Natural killer cell (primary cell): ENCODE results near the gene GADD45G. TPM values are rescaled to one million over a fixed set of nuclear protein-coding genes. Genes with fewer than 3 reads are reported as not detected.

Experiments used
- ATAC-seq, 3 donors: fragments of 150-1000 bp in 2 of 3; fragments of 200-7000 bp in 1 of 3; cut with Tn5 transposase; 1 replicate in 1 of 3; 2 replicates in 2 of 3; pipeline ENCODE4 v1.10.0; 2021; ENCODE audit warnings: mild to moderate bottlenecking in 2 of 3, moderate library complexity in 2 of 3
- DNase-seq, 2 donors: peaks; one replicate each; pipeline versions ENCODE4 v3.0.0 to v3.0.0-alpha.2; 2013 to 2021; ENCODE audit warnings: mixed read lengths in 1 of 2
- H3K27ac ChIP-seq: one replicate; pipeline ENCODE4 v1.5.1; 2013; ENCODE audit warnings: mild to moderate bottlenecking, low read length
- H3K27me3 ChIP-seq: one replicate; pipeline ENCODE4 v1.6.1; 2013; ENCODE audit warnings: low read length; ENCODE audit not compliant: control insufficient read depth, insufficient read depth
- H3K36me3 ChIP-seq: one replicate; pipeline ENCODE4 v1.6.1; 2013; ENCODE audit warnings: low read length; ENCODE audit not compliant: control insufficient read depth, insufficient read depth
- H3K4me1 ChIP-seq: one replicate; pipeline ENCODE4 v1.6.1; 2013; ENCODE audit warnings: low read length; ENCODE audit not compliant: control insufficient read depth, insufficient read depth
- H3K4me3 ChIP-seq: one replicate; pipeline ENCODE4 v1.5.1; 2013; ENCODE audit warnings: low read length
- H3K9me3 ChIP-seq: one replicate; pipeline ENCODE4 v1.6.1; 2013; ENCODE audit warnings: low read length; ENCODE audit not compliant: control insufficient read depth, insufficient read depth
- H3K27ac Mint-ChIP-seq, 2 donors: one replicate each; pipeline ENCODE4 v1.8.0; 2022; ENCODE audit warnings: mild to moderate bottlenecking in 2 of 2, mixed read lengths in 2 of 2, moderate library complexity in 1 of 2
- H3K27me3 Mint-ChIP-seq, 2 donors: one replicate each; pipeline ENCODE4 v1.8.0; 2022; ENCODE audit warnings: low read depth in 2 of 2, mixed read lengths in 2 of 2
- H3K36me3 Mint-ChIP-seq: one replicate; pipeline ENCODE4 v1.8.0; 2022; ENCODE audit warnings: mixed read lengths
- H3K4me1 Mint-ChIP-seq, 2 donors: one replicate each; pipeline ENCODE4 v1.8.0; 2022; ENCODE audit warnings: mixed read lengths in 2 of 2
- H3K4me3 Mint-ChIP-seq: one replicate; pipeline ENCODE4 v1.8.0; 2022; ENCODE audit warnings: mild to moderate bottlenecking, moderate library complexity, mixed read lengths
- H3K9me3 Mint-ChIP-seq, 2 donors: one replicate each; pipeline ENCODE4 v1.8.0; 2022; ENCODE audit warnings: mixed read lengths in 2 of 2
- CTCF ChIP-seq: fragments of 200-600 bp; IDR thresholded peaks from one replicate; pipeline ENCODE4 v1.8.0; 2022; ENCODE audit warnings: antibody characterized with exemption
- WGBS: methylation state at CpG from one replicate; pipeline ENCODE4 v1.1.7; 2013; ENCODE audit warnings: missing lambda C conversion rate; ENCODE audit not compliant: insufficient coverage; 5-methylcytosine and 5-hydroxymethylcytosine counted together
- intact Hi-C: fragments of 100-400 bp; cut with micrococcal nuclease; formaldehyde crosslinking; loops from one replicate; pipeline ENCODE4 v1.14.2; 2022
- total RNA-seq, 4 donors: library from RNA; stranded (reverse); fragments of 120-200 nt in 1 of 4; gene quantifications; one replicate each; pipeline versions ENCODE4 v1.2.3 to v1.2.4, GENCODE V29; 2013 to 2022

GADD45G gene
- total RNA-seq, 3 donors from 2014 or later (not counting 1 experiment from before 2014, with no cell fraction given), result 2.6 to 3.2 (median 2.8) TPM

GRCh38 chr9:89630508-89630907 is 25.7 kb downstream of the GADD45G start:
- Mint-ChIP-seq H3K4me3 (no peak overlapping the region), H3K4me1 (no peaks in the 10 kb centered on the region), H3K9me3 (no peaks in the 10 kb centered on the region), H3K36me3 (no peaks in the 10 kb centered on the region), H3K27ac (no peak overlapping the region), H3K27me3 (peaks cover 11 to 14% of the 10 kb centered on the region in 2 donors)
- H3K36me3 ChIP-seq, result no peaks in the 10 kb centered on the region
- H3K27ac ChIP-seq, result no peak overlapping the region
- TF ChIP-seq CTCF, result no peak
- WGBS, result 91% methylated on average over 5 of the region's 5 CpGs
- H3K4me3 ChIP-seq, result no peak overlapping the region
- H3K9me3 ChIP-seq, result no peaks in the 10 kb centered on the region
- ATAC-seq (no peak), DNase-seq (no peak)
- H3K4me1 ChIP-seq, result no peaks in the 10 kb centered on the region
- H3K27me3 ChIP-seq, result no peaks in the 10 kb centered on the region
- intact Hi-C loops, result no loop called here

GRCh38 chr9:89631384-89631783 is 26.6 kb downstream of the GADD45G start:
- Mint-ChIP-seq H3K9me3 (no peaks in the 10 kb centered on the region), H3K4me1 (no peaks in the 10 kb centered on the region), H3K4me3 (no peak overlapping the region), H3K36me3 (no peaks in the 10 kb centered on the region), H3K27ac (no peak overlapping the region), H3K27me3 (peaks cover 11 to 14% of the 10 kb centered on the region in 2 donors)
- no peak for DNase-seq
- no peak overlapping the region for H3K4me3 ChIP-seq
- H3K9me3 ChIP-seq, result no peaks in the 10 kb centered on the region
- no peak overlapping the region for H3K27ac ChIP-seq
- no peaks in the 10 kb centered on the region for H3K36me3 ChIP-seq
- no peak for ATAC-seq
- intact Hi-C loops, result no loop called here
- H3K4me1 ChIP-seq, result no peaks in the 10 kb centered on the region
- H3K27me3 ChIP-seq, result no peaks in the 10 kb centered on the region
- WGBS, result 89% methylated on average over 4 of the region's 6 CpGs
- no peak for TF ChIP-seq CTCF

- intact Hi-C loops, result no loop called here
- DNase-seq (no peak), ATAC-seq (no peak)
- Mint-ChIP-seq H3K27me3 (peaks cover 7 to 14% of the 10 kb centered on the region in 2 donors), H3K4me3 (no peak overlapping the region), H3K4me1 (no peaks in the 10 kb centered on the region), H3K9me3 (no peaks in the 10 kb centered on the region), H3K36me3 (no peaks in the 10 kb centered on the region), H3K27ac (no peak overlapping the region)
- H3K4me1 ChIP-seq, result no peaks in the 10 kb centered on the region
- H3K9me3 ChIP-seq, result no peaks in the 10 kb centered on the region
- H3K27me3 ChIP-seq, result no peaks in the 10 kb centered on the region
- TF ChIP-seq CTCF, result no peak
- 83% methylated on average over 7 of the region's 7 CpGs for WGBS
- no peak overlapping the region for H3K4me3 ChIP-seq
- no peak overlapping the region for H3K27ac ChIP-seq
- H3K36me3 ChIP-seq, result no peaks in the 10 kb centered on the region
Measured at GRCh38 chr9:89632192-89632733, 27.5 kb downstream of the GADD45G start.

GRCh38 chr9:89632736-89633135 is 27.9 kb downstream of the GADD45G start:
- Mint-ChIP-seq H3K9me3 (no peaks in the 10 kb centered on the region), H3K36me3 (no peaks in the 10 kb centered on the region), H3K4me3 (no peak overlapping the region), H3K27ac (no peak overlapping the region), H3K27me3 (peaks cover 7 to 14% of the 10 kb centered on the region in 2 donors), H3K4me1 (no peaks in the 10 kb centered on the region)
- DNase-seq, result no peak
- Histone ChIP-seq H3K36me3 (no peaks in the 10 kb centered on the region), H3K9me3 (no peaks in the 10 kb centered on the region), H3K4me1 (no peaks in the 10 kb centered on the region), H3K27me3 (no peaks in the 10 kb centered on the region), H3K4me3 (no peak overlapping the region), H3K27ac (no peak overlapping the region)
- 94% methylated on average over 7 of the region's 7 CpGs for WGBS
- no peak for TF ChIP-seq CTCF
- intact Hi-C loops, result no loop called here
- ATAC-seq, result no peak
